Measurements from ENCODE around the gene SMPD4.
"Not testable (repeated sequence)": the region's sequence is repeated elsewhere in the genome, so short reads cannot be mapped to it uniquely, and the experiment has no call there.

Gene SMPD4

DNA sequence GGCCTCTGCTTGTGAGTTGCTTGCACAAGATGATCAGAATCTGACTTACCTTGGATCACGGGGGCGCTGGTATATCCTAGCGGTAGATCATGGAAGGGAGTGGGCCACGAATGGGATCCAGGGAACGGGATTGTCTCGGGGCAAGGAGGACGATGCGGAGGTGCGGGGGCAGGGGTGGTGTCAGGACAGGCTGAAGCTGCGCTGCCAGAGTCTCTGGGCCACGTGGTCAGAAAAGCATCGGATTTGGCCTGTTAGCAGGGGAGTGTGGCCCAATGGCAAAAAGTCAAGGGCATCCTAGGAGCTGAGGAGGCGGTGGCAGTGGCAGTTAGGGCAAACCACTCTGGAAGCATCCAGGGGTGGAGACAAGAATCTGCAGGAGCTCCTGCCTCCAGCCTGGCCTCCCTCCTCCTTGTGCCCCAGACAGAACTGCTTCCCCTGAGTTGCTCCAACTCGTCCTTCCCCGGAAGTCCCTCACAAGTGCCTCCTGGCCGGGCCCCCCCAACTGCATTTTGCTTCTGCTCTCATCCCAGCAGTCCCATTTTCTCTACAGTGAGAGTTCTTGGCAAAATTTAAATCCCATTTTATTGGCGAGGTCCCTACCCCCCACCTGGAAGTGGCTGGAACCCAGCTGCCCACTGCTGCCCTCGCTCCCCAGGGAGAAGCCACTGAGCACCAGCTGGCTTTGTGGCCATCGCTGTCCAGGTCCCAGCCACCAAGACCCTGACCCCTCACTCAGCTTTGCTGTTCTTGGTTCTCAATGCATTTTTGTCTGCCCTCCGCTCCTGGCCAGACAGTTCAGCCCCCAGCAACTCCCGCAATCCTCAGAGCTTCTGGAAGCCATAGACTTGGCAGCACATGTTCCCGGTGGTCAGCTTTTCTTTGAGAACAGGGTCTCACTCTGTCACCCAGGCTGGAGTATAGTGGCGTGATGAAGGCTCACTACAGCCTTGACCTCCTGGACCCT is 30.9 kb downstream of the SMPD4 start:
- H3K4me3 Mint-ChIP-seq = no peak overlapping the region
- ATAC-seq (replicated peaks) (no peak), DNase-seq (no peak)
- H3K36me3 Mint-ChIP-seq (ENCODE audit: insufficient read depth) = peaks cover 29% of the 10 kb centered on the region
- H3K9me3 Mint-ChIP-seq = no peaks in the 10 kb centered on the region
- H3K27me3 Mint-ChIP-seq = peaks cover 0 to 9% of the 10 kb centered on the region in 2 donors
- H3K27ac Mint-ChIP-seq = no peak overlapping the region
- H3K4me1 Mint-ChIP-seq (ENCODE audit: low read depth in 2 of 2) = no peaks in the 10 kb centered on the region

DNA sequence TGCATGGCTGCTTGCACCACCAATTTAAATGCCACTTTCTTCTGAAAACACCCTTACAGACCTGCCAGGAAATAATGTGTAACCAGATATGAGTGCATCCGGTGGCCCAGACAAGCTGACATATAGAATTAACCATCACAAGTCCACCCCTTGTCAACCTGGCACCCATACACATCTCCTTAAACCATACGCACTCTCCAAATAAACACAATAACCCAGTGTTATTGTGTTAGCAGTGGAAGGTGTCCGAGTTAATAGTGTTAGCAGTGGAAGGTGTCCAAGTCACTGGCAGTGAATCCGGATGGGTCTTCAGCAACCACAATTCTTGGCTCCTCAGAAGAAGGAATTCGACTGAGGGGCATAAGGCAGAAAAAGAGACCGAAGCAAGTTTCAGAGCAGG is 32.9 kb downstream of the SMPD4 start:
- not testable (repeated sequence) for DNase-seq; H3K4me3 Mint-ChIP-seq; H3K4me1 Mint-ChIP-seq (ENCODE audit: low read depth in 2 of 2); ATAC-seq (replicated peaks); H3K27ac Mint-ChIP-seq; H3K9me3 Mint-ChIP-seq
- Mint-ChIP-seq H3K27me3 (peaks cover 1 to 12% of the 10 kb centered on the region in 2 donors), H3K36me3 (ENCODE audit: insufficient read depth) (peaks cover 22% of the 10 kb centered on the region)

DNA sequence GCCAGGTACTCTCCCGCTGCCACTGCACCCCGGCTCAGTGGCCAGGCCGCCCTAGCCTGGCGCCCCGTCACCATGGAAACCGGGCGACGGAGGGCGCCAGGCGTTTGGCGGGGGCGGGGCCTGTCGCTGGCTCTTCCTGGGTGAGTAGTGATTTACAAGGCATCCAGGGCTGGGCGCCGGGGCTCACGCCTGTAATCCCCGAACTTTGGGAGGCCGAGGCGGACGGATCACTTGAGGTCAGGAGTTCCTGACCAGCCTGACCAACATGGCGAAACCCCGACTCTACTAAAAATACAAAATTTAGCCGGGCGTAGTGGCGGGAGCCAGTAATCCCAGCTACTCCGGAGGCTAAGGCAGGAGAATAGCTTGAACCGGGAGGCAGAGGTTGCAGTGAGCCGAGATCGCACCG is 36.4 kb downstream of the SMPD4 start, which contains the start of gene CCDC74B:
Gene CCDC74B (minus strand): TSS at position 107 of the 409 bp plus-strand sequence. CDS start 116 bp downstream, outside the sequence.
- peaks cover 5 to 19% of the 10 kb centered on the region in 2 donors for H3K27me3 Mint-ChIP-seq
- H3K9me3 Mint-ChIP-seq; H3K36me3 Mint-ChIP-seq (ENCODE audit: insufficient read depth): not testable (repeated sequence)
- peak within 1 kb of the TSS; percentile 81 to 86 for H3K4me3 Mint-ChIP-seq
- peaks cover 7 to 11% of the 10 kb centered on the region in 2 donors for H3K4me1 Mint-ChIP-seq (ENCODE audit: low read depth in 2 of 2)
- ATAC-seq (replicated peaks) (peak; percentile 90), DNase-seq (peak; percentile 43 to 53 (median 48))
- peak within 1 kb of the TSS; percentile 31 to 87 for H3K27ac Mint-ChIP-seq

DNA sequence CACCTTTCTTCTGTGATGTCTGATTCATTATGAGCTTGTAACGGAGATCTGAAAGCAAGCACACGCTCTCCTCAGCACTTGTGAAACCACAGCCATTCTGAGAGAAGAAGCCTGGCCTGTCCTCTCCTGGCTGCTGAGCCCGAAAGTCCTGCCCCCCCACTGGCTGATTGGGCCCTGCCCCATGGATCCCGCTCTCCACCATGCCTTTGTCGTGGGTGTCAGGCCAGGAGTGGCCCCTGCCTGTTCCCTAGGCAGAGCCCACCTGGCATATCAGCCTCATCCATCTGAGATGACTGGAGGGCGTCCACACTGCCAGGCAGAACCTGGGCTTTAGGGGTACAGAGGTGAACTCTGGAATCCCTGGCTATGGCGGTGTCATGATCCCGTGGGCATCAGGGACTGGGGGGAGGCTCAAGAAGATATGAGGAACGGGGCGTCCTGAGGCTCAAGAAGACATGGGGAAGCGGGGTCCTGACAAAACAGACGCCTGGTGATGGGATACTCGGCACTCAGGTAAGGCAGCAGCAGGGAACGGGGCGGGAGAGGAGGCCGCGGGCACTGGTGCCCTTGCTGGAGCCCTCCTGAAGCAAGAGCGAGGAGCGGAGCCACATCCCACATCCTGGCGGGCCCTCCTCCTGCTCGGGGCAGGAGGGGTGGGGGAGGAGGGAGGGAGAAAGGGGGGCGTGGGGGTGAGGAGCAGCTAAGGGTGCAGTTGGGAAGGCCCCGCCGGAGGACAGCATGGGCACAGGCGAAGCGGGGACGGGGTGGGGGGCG is 37.9 kb downstream of the SMPD4 start:
- not testable (repeated sequence) for DNase-seq; H3K36me3 Mint-ChIP-seq (ENCODE audit: insufficient read depth); H3K9me3 Mint-ChIP-seq; ATAC-seq (replicated peaks)
- Mint-ChIP-seq H3K27me3 (peaks cover 5 to 19% of the 10 kb centered on the region in 2 donors), H3K27ac (peak overlapping the region; percentile 66 to 75), H3K4me3 (peak overlapping the region; percentile 81 to 86), H3K4me1 (ENCODE audit: low read depth in 2 of 2) (peaks cover 7 to 11% of the 10 kb centered on the region in 2 donors)

DNA sequence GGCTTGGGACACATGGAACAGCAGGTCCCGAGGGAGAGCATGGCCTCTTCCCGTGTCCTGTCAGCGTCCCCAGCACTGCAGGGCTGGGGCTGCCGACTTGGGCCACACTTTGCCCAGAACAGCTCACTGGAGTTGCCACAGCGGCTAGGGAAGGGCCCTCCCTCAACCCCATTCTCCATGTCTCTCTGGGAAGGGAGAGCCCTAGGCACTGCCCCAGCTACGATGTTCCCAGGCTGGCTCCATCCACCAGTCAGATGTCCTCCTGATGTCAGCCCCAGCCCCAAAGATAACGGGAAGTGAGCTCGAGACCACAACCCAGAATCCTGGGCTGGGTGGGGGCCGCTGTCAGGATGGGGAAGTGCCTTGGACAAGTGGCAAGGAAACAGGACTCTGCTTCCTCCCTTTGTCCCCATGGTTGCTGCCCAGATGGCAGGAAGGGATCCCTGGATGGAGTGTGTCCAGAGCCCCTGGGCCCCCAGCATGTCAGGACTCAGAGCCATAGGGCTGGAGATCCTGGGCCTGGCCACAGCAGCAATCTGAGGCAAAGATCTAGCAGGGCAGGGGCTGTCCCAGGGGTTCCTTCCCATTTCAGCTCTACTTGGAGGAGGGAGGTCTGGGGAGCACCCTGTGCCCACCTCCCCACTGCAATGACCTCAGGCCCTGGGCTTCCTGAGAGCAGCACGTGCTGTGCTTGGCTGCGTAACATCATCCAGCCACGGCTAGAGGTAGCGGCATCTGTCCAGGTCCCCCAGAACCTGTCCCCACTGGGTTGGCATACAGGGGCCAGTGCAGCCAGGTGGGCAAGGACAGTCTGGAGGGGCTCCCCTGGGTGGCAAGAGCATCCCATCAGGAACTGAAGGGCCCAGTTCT is 38.8 kb downstream of the SMPD4 start:
- ATAC-seq (replicated peaks) = not testable (repeated sequence)
- H3K4me3 Mint-ChIP-seq = peak overlapping the region; percentile 81 to 86

DNA sequence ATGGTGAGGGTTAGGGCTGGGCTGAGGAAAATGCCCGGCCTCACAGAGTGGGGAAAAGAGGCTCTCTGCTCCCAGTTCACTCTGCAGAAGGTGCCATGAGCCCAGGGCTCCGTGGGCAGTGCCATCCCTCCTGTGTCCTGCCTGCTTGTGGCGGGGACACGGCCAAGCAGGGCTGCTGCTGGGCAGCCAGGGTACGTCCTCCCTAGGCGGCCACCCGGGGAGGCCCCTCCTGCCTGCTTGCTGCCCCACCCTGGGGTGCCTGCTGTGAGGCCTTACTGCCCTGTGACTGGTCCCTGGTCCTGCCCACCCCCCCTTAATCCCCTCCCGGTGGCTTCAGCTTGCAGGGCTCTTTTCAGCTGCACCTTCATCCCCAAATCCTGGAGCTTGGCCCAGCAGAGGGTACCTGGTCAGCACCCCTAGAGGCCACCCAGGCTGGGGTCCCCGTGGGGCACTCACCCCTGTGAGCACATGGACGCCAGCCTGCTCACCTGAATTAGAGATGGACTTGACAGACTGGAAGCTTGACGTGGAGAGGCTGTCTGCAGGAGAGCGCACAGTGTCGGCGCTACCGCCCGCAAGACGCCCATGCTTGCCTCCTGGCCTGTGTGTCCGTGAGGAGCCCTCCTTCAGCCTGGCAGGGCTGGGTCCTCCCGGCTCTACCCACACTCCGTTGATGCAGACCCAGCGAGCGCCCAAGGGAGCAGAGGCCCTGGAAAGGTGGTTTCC is 39.6 kb downstream of the SMPD4 start:
- H3K36me3 Mint-ChIP-seq (ENCODE audit: insufficient read depth); H3K27ac Mint-ChIP-seq; DNase-seq; H3K4me3 Mint-ChIP-seq; ATAC-seq (replicated peaks); H3K9me3 Mint-ChIP-seq: not testable (repeated sequence)
- Mint-ChIP-seq H3K27me3 (peaks cover 5 to 19% of the 10 kb centered on the region in 2 donors), H3K4me1 (ENCODE audit: low read depth in 2 of 2) (peaks cover 7 to 11% of the 10 kb centered on the region in 2 donors)

More for the DNA sequence above, 38.8 kb downstream of the SMPD4 start:
- not testable (repeated sequence) for DNase-seq; H3K9me3 Mint-ChIP-seq; H3K36me3 Mint-ChIP-seq (ENCODE audit: insufficient read depth)
- peaks cover 7 to 11% of the 10 kb centered on the region in 2 donors for H3K4me1 Mint-ChIP-seq (ENCODE audit: low read depth in 2 of 2)
- H3K27ac Mint-ChIP-seq = peak overlapping the region; percentile 66 to 75
- peaks cover 5 to 19% of the 10 kb centered on the region in 2 donors for H3K27me3 Mint-ChIP-seq

DNA sequence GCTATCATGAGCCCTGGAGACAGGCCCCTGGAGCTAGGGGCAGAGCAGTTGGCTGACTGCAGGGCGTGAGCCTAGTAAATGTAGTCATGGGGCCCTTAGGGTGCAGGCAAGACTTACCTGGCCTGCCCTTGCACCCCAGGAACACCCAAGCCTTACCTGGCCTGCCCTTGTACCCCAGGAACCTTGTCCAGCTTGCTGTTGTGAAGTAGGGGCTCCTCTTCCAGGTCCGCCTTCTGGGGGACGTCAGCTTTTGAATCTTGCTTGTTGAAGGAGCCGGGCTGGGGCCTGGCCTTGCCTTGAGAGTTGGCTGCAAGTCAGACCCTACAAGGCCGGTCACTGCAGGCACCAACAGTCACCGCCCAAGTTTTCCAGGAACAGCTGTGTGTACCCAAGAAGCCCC is 40.4 kb downstream of the SMPD4 start:
- Mint-ChIP-seq H3K4me1 (ENCODE audit: low read depth in 2 of 2) (peaks cover 7 to 11% of the 10 kb centered on the region in 2 donors), H3K27me3 (peaks cover 5 to 13% of the 10 kb centered on the region in 2 donors)
- not testable (repeated sequence) for H3K9me3 Mint-ChIP-seq; H3K4me3 Mint-ChIP-seq; H3K27ac Mint-ChIP-seq; DNase-seq; H3K36me3 Mint-ChIP-seq (ENCODE audit: insufficient read depth); ATAC-seq (replicated peaks)

DNA sequence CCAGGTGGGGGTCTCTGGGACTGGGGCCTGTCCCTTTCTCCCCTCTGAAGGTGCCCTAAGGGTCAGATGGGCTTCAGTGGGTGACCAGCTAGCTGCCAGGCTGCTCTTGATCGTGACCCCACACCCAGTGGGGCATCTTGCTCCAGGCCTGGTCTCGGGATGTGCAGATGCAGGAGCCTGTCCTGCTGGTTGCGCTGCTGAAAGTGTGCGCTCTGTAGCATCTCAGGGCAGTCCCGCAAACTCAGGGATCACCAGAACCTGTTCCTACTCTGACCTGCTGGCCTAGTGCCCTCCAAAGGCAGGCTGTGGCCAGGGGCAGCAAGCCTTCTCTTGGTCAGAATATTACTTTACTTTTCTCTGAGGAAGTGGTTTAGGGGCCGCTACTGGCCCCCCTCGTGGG is 40.9 kb downstream of the SMPD4 start:
- not testable (repeated sequence) for DNase-seq; H3K36me3 Mint-ChIP-seq (ENCODE audit: insufficient read depth); H3K27me3 Mint-ChIP-seq; H3K27ac Mint-ChIP-seq; H3K4me3 Mint-ChIP-seq; ATAC-seq (replicated peaks); H3K9me3 Mint-ChIP-seq
- peaks cover 7 to 11% of the 10 kb centered on the region in 2 donors for H3K4me1 Mint-ChIP-seq (ENCODE audit: low read depth in 2 of 2)

DNA sequence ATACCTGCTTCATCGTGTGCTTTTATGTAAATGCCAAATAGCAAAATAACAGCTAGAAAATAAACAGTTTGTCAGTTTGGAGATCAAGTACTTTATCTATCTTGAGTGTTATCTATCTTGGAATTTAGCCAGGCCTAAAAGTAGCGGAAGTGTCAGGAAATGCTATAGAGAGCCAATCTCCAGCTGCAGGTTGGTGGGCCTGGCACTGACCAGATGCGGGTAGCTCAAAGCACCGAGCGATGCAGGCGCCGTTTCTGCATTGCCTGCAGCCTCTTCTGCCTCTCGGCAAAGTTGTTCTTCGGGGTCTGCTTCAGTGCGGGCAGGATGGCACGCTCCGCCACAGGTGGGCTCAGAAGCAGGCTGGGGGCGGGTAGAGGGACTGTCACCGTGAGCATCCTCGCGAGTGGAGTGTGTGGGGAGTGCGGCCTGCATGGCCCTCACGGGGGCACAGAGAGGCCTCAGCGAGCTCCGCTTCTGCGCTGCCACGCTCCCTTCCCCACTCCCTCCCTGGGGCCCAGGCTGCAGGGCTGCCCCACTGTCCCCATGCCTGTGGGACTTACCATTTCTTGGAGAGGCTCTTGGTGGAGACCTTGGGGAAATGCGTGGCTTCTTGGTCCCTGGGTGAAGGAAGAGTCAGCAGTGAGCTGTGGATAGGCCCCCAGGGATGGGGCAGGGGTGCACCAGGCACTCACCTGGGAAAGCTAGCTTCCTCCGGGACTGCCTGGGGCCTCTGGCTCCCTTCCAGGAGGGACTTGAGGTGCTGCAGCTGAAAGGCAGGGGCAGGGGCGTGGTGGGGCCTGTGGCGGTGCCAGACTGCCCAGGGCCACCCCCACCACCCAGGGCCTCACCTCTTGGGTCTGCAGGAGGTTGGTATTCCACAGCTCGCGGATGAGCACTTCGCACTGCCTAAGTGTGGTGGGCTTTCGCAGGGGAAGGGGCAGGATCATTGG is 41.8 kb downstream of the SMPD4 start:
- not testable (repeated sequence) for H3K27ac Mint-ChIP-seq; ATAC-seq (replicated peaks); H3K36me3 Mint-ChIP-seq (ENCODE audit: insufficient read depth); H3K27me3 Mint-ChIP-seq; H3K9me3 Mint-ChIP-seq; H3K4me1 Mint-ChIP-seq (ENCODE audit: low read depth in 2 of 2); H3K4me3 Mint-ChIP-seq; DNase-seq

DNA sequence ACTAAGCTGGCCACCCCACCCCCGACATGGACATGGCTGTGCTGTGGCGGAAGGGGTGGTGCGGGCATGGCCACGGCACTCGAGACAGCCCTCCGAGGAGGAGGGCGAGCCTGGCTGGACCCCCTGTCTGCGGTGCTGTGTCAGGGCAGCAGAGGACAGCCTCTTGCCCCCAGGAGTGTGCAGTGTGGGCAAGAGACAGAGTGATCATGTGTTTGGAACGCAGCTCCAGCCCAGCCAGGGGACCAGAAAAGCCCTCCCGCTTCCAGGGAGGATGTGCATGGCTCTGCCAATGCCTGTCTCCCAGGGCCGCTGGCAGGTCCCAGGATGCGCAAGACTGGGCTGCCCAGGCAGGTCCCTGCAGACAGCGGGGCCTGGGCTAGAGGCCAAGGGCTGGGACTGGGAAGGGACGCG is 42.6 kb downstream of the SMPD4 start:
- not testable (repeated sequence) for H3K4me3 Mint-ChIP-seq; H3K36me3 Mint-ChIP-seq (ENCODE audit: insufficient read depth); H3K4me1 Mint-ChIP-seq (ENCODE audit: low read depth in 2 of 2); H3K27me3 Mint-ChIP-seq; DNase-seq; H3K9me3 Mint-ChIP-seq; ATAC-seq (replicated peaks); H3K27ac Mint-ChIP-seq

DNA sequence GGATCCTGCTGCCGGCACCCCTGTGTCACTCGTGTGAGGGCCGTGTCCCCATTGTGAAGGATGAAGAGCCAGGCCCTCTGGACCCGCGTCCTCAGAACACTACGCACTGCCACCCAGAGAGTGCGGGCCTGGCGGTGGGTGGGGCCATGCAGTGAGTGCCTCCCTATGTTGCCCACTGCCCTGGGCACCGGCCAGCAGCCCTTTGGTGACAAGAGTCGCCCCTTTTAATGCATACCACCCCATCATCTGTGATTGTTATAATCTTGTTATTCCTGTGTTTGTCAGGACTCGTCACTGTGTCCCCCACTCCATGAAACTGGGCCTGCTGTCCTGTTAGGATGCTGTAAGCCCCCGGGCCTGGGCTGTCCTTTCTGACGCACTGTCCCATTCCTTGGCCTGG is 43.1 kb downstream of the SMPD4 start:
- not testable (repeated sequence) for H3K27me3 Mint-ChIP-seq; ATAC-seq (replicated peaks); H3K4me3 Mint-ChIP-seq; DNase-seq; H3K4me1 Mint-ChIP-seq (ENCODE audit: low read depth in 2 of 2); H3K27ac Mint-ChIP-seq; H3K9me3 Mint-ChIP-seq; H3K36me3 Mint-ChIP-seq (ENCODE audit: insufficient read depth)
